T-helper 22 cell (primary cell): ENCODE results near the gene ADAM19.

Source experiments
- DNase-seq: peaks from one replicate; pipeline ENCODE4 v3.0.0-alpha.2; 2020; ENCODE audit warnings: low read depth

The ADAM19 gene

DNA sequence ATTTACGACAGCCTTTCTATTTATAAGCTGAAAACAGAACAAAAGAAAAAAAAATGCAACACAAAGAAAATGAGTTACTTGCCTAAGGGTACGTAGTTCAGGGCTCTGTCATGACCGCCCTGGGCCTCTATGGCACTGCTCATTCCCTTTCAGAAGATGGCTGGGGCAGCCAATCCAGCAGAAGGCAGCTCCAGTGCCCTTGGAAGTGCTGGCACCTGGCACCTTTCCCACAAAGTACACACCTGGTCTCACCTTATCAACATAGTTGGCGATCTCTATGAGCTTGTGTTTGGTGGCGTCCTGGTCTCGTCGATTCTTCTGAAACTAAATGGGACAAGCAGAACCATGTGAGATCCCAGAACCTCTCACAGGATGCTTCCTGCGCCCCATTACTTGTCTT is 62.4 kb downstream of the ADAM19 start:
- DNase-seq: no peak

DNA sequence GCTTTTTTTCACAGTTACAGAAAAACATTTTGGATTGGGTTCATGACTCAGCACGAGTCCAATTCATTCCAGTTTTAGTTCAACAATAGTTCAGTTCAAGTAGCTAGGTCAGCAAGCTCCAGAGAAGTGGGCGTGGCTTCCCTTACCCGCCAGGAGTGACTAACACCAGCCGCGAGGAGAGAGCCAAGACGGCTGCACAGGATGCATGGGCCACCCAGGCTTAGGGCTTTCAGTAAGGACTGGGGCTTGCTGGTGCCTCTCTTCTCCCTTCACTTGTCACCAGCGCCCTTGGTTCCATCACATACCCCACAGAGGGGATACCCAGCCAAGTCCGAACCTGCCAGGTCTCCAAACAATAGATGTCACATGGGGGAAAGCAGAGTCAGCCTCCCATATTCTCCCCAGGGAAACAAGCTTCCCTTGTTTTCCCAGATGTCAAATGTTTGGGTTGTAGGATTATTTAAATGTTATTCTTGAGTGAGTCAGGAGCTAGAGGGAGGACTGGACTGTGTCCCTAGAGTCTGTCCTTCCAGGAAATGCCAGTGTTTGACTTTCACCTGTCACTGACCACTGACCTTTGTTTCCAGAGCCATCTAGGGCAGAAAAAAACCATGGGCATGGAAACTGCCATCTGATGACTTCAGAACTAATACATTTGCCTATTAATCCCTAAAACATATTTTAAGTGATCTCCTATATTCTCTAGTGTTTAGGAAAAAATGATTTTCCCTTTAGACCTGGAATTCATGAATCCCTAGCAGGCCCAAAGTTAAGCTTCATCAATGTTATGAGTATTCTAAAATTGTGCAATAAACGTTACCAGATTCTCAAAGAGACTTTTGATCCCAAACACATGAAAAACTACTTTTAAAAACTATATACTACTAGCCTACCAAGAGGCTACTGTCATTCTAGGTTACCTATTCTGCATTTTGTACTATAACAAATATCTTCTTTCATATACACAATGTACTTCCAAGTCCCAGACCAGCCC is 63.6 kb downstream of the ADAM19 start:
- DNase-seq: no peak

DNA sequence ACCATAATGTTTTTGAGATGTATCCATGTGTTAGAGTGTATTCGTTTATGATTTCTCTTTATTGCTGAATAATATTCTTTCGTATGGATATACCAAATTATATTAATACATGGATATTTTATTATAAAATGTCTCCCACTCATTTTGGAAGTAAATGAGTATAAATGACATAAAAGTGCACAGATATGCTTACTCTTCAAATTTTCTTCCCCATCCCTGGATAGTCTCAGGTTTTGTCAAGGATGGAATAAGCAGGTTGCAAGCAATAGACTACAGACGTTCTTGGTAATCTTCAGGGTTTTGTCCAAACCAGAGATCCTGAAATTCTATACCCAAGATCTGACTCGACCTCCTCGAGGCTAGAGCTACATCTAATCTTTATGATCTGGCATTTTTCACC is 64.9 kb downstream of the ADAM19 start:
- DNase-seq: no peak

DNA sequence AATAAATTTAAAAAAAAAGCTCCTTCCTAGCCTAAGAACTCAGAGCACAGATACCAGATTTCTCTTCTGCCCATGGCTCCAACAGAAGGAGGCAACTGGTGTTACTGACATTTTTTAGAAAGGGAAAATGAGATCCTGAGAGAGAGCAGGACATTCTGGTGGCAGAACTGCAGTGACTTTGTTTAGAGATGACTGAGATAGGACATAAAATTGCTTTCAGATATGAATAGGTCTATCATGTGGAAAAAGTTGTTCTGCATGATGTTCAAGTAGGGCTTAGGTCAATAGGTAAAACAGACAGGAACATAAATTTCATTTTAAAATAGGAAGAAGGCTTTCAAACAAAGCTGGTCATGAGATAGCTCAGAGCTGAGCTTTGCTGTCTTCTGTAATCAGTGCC is 66.0 kb downstream of the ADAM19 start:
- DNase-seq: no peak

DNA sequence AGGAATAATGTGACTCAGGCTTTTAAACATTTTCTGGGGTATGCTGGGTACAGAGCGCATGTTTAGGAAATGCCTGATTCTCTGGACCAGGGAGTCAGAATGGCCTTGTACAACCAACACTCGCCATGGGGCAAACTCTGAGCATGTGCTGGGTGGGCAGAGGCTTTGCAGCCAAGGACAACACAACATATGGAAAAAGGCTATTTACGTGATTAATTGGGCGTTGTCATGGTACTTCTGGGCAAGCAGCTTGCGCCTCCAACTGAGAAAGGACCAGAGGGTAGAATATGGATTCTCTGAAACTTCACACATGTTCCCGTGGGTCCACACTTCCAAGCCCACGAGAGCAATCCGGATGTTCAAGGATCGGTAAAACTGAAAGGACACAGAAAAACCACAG is 66.5 kb downstream of the ADAM19 start:
- DNase-seq: no peak

DNA sequence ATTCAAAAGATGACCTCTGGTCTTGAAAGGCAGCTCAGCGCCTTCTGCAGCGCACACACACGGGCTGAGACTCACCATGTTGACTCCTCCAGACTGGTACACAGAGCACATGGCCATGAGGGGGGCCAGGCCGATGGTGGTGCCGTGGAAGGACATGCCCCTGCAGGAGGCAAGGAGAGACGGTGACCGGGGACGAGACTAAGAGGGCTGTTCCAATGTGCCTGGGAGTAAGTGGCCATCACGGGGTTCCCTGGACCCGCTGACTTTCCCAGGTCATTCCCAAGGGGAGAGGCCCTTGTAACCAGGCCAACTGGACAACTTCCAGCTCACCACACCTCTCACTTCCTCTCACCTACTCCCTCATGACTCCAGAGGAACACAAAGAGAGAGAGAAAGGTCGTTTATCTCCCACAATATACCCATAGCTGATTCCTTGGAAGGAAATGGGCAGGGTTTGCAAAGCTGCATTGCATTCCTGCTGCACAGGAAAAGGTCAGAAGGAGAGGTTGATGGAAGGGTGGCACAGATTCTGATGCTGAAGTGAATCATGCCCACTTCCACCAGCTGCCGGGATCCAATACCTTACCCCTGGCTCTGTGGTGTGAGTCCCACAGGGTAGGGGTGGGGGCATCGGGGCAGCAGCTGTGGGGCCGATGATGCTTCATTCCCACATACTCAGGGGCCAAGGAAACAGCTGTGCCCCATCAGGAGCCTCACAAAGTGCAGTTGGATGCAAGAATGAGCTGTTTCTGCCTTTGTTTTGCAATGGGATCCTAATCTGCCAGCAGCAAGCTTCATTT is 68.4 kb downstream of the ADAM19 start:
- DNase-seq: no peak

DNA sequence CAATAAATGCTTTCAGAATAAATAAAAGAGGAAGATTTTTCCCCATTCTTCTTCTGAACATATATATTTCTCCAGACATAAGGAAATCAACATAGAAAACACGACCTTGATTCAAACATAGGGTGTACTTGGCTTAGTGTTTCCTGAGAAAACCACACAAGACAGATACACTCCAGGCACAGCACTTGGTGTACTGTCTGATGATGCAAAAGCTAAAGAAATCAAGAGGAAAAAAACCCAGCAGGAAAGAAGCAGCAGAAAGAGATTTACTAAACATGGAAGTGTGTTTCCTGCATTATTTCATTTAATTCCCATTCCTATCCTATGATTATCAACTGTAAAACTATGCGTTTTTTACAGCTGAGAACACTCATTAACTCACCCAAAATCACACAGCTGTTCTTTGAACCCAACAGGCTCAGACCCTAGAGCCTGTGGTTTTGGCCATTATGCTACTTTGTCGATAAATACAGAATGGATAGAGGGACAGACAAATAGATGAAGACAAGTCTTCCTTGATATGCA is 69.4 kb downstream of the ADAM19 start:
- no peak for DNase-seq

DNA sequence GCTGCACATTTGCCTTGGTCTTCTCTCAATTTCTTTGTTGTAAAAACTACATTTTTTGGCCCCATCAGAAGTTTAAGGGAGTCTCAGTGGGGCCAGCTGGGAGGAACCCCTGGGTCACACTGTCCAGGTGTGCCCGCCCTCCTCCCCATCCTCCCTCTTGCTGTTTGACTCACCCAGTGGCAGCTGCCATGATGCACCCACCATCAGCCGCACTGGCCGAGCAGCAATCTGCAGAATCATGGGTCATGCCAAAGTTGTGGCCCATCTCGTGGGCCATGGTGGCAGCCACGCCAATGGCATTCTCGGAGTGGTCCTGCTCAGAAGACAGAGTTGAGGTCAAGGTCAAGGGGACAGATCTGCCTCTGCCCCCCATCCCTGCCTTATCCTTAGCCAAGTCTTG is 70.1 kb downstream of the ADAM19 start:
- DNase-seq: no peak

DNA sequence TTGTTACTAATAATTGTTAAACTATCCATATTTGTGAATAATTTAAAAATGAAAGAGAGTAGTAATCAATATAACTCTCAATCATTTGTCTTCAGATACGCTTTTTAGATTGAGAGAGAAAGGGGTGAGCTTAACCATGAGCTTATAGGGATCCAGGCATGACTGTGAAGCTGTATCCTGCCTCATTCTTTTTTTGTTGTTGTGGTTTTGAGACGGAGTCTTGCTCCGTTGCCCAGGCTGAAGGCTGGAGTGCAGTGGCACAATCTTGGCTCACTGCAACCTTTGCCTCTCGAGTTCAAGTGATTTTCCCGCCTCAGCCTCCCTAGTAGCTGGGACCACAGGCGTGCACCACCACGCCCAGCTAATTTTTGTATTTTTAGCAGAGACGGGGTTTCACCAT is 71.5 kb downstream of the ADAM19 start:
- no peak for DNase-seq

DNA sequence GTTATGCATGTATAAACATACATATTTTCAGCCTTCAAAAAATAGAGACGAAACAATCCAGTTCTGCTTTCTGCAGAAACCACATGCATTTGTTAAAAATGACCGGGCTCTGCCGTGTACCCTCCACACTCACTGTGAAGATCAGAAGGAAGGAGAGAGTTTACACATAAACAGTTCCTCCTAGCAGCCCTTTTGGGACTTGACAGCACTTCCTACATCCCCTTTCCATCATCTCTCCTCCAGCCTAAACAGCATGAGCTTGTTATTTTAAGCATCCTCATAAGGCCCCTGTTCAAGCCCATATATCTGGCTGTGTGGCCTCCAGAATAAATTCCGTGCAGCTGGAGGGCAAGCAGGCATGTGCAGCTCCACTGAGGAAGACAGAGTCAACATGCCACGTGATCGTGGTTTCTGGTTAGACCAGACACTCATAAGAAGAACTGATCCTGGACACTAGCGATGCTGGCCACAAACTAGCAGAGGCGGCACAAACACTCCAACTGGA is 73.4 kb downstream of the ADAM19 start:
- DNase-seq: no peak

DNA sequence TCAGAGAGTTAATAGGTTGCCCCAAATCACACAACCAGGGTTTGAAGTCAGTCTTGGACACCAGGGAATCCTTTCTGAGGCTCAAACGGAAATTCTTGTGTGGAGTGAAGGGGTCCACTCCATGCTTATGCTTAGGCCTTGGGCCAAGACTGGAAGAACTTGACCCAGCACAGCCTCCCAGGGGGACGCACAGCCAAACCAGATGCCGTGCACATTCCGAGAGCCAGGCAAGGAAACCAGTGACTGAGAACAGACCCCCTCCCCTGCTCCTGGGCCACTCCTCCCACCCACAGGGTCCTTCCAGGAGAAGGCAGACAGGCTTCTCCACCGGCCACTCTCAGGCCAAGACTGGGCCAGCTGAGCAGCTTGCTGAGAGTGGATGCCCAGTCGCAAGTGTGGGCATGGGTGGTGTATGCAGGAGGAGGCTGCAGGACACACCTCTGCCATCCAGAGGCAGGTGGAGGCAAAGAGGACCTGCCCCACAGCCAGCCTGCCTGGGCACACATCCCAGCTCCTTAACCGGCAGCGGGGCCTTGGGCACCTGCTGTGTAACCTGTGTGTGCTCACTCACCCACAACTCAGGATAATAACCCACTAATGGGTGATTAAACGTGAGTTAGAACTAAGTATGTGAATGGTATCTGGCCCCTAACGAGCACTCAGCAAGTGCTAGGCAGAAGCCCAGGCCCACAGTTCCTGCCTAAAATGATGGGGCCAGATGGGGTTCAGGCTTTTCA is 77.5 kb downstream of the ADAM19 start:
- no peak for DNase-seq

DNA sequence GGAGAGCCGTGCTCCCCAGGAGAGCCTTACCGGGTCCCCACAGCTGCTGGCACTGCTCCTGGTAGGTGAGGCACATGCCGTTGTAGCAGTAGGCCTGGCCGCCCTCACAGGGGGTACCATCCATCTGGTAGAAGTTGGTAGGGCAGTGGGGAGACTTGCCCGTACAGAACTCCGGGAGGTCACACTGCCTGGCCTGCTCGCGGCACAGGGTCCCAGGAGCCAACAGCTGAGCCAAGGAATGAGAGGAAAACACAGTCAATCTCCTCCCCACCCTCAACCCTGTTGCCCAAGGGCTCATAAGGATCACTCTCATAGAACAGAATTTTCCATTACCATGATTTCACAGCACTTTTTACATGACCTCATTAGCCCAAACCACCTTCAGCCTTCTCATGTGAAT is 78.7 kb downstream of the ADAM19 start:
- no peak for DNase-seq

DNA sequence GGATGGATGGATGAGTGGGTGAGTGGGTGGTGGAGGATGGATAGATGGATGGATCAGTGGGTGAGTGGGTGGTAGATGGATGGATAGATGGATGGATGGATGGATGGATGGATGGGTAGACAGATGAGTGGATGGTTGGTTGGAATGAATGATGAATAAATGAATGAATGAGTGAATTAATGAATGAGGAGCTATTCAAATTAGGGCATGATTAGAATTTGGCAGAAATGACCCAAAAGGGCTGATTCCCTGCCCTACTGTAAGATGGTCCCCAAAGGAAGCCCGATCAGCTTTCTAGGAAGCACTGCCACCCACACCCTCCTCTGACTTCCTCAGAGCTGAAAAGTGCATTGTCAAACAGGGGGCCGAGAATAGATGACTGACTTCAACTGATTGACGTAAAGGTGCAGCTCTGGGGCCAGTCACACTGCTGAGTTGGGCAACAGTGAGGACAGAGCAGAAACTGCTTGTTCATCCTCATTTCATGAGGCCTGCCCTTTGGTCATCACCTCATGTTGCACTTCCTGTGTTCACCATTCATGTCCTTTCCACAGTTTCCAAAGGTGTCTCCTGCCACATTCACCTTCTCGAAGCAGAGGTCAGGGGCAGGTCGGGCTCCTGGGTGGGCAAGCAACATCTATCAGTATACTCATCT is 81.3 kb downstream of the ADAM19 start:
- no peak for DNase-seq

DNA sequence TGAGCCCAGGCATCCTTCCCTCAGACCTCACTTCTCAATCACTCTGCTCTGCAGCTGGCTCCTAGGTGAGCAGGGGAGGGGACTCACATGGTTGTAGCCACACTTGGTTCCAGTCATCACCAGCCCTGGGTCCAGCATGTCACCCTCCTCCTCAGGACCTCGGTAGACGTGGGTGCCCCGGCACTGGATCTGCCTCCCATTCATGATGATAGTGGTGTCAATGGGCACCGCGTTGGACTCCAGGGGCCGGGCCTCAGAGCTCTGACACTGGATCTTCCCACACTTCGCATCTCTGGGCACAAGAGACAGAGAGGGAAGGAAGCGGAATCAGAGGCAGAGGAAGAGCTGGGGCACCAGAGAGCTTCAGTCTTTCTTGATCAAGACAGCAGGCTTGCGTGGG is 82.7 kb downstream of the ADAM19 start:
- DNase-seq: no peak

DNA sequence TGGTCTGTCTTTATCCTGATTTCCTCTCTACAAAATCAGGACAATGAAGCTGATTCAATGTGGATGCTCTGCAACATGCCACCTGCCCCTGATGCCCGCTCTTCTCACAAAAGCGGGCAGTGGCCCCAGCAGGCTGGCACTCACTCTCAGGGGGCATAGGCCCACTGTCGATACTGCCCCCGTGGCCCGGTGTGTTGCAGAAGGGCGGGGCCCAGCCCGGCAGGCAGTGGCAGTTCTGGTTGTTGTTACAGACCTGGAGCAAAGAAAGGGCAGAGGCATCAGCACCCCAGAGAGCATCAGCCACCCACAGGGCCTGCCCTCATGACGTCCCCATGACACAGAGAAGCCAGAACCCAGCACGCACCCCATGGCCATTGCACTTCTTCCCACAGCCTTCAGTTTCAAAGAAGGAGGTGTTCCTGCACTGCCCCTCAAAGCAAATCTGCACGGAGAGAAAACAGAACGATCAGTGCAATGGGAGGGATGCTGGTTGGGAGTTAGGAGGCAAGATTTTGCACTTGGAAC is 84.0 kb downstream of the ADAM19 start:
- DNase-seq: no peak

DNA sequence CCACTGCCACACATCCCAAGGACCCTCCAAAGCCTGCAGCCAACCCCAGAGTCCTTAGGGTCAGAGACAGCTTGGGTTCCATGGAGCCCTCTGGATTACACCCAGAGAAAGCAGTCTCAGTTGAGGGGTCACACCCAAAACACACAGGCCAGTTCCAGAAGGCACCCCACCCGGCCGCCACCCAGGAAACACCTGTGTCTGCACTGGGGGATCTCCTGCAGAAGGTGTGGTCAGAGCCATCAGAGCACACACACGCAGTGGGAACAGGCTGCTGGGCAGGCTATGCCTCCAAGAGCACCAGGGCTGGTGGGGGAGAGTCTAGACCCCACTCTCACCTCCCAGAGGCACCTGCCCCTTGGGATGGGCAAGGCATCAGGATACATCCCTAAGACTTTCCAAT is 88.2 kb downstream of the ADAM19 start:
- DNase-seq: no peak

DNA sequence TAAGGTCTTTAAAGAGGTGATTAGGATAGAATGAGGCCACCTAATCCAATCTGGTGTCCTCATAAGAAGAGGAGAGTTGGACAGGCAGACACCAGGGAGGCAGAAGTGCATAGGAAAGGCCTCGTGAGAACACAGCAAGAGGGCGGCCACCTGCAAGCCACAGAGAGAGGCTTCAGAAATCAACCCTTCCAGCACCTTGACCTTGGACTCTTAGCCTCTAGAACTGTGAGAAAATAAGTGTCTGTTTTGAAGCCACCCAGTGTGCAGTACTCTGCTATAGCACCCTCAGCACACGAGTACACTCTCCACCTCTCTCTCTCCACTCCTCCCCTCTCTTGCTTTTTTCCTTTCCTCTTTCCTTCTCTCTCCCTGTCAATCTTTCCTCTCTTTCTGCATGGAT is 88.7 kb downstream of the ADAM19 start:
- no peak for DNase-seq

DNA sequence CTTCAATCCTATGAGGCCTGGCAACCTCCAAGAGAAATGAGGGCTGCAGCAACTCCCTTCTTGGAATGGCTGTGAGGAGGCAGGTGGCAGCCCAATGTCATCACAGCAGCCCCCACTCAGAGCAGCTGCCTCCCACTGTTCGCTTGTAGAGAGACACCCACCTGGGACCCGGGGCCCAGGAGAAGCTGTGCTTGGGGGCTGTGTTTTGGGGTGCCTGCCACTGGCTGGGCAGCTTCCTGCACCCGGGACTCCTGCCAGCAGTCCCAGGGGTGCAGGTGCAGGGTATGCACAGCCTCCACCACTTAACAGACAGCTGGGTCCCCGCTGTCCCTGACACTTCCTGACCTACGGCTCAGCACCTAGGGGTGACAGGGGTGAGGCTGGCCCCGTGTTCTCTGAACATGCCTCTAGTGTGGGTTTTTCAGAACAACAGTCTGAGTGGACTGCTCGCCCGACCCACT is 89.3 kb downstream of the ADAM19 start:
- no peak for DNase-seq

DNA sequence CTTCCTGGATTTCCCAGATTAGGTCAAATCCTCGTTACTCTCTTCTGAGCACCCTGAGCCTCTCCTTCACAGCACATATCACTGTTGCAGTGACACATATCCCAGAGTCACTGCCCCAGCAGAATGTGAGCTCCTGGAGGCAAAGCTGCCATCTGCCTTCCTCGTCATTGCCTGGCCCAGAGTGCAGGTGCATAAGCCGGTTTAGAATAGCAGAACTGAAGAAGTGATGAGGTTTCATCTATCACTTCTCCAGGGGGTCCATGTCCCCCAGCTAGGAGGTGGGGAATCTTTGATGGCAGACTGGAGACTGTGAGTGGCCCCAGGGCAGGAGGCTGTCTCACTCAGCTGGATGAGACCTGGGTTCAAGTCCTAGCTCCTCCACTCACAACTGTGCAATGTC is 89.8 kb downstream of the ADAM19 start:
- no peak for DNase-seq

DNA sequence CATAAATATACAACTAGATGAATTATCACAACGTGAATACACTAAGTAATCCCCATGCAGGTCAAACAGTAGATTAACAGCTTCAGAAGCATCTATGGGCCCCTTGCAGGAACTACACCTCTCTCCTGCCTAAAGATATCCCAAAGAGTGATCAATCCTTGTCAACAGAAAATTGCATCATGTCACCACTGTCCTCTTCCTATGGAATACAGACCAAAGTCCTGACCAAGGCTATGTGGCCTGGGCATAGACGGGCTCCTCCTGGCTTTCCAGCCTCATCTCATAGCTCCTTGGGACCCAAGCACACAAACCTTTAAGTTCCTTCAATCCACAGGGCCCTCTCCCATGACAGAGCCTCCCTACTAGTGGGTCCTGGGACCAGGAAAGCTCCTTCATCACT is 90.2 kb downstream of the ADAM19 start:
- DNase-seq: no peak

DNA sequence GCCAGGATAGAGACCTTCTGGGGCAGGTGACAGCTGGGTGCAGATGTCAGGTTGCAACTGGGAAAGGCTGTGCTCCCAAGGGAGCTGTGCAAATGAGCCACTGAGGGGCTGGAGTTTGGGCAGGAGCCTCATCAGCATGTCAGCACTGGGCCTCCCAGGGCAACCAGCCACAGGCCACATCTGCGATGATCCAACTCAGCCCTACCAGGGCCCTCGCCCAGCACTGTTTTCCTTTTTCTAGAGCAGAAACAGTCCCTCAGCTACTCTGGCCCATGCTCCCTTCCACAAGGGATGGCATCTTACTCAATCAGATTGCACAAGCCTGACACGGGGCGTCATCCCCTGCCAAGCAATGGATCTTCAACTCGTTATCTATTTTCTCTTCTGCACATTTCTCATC is 90.8 kb downstream of the ADAM19 start:
- no peak for DNase-seq
